Spleen (tissue), 7 donors: Measurements from ENCODE around the gene TTC39B.

Experiments used
- CTCF ChIP-seq, 11 experiments: fragments of 200-600 bp in 7 of 11; fragments of 450-650 bp in 4 of 11; sonication (generic) in 4 of 11; IDR thresholded peaks in 8 of 11; conservative IDR thresholded peaks in 3 of 11; 1 replicate in 7 of 11; 2 replicates in 4 of 11; pipeline versions ENCODE4 v1.4.0 to v1.8.0; 2016 to 2021; ENCODE audit warnings: antibody characterized with exemption in 11 of 11, inconsistent platforms in 4 of 11, mild to moderate bottlenecking in 1 of 11
- POLR2AphosphoS5 ChIP-seq, 3 donors: sonication (generic); formaldehyde crosslinking; IDR thresholded peaks; one replicate each; pipeline ENCODE4 v1.5.1; 2017; ENCODE audit warnings: antibody characterized with exemption in 3 of 3
- donor health status: DM: no; HTN: no; CAD: no; lungs with moderate emphysema.
- donor health status: DM: no; HTN: no; CAD: no.
- donor health status: DM: no; HTN: no; CAD: no.

GRCh38 chr9:15264918-15265317 is 42.1 kb downstream of the TTC39B start:
- TF ChIP-seq CTCF (IDR thresholded peaks at IDR 0.05 in 8 of 11, conservative IDR thresholded peaks at IDR 0.05 in 3 of 11): no peak
- TF ChIP-seq POLR2AphosphoS5 (IDR thresholded peaks at IDR 0.05): no peak
